ENCODE results near the gene CCIN.

DNA sequence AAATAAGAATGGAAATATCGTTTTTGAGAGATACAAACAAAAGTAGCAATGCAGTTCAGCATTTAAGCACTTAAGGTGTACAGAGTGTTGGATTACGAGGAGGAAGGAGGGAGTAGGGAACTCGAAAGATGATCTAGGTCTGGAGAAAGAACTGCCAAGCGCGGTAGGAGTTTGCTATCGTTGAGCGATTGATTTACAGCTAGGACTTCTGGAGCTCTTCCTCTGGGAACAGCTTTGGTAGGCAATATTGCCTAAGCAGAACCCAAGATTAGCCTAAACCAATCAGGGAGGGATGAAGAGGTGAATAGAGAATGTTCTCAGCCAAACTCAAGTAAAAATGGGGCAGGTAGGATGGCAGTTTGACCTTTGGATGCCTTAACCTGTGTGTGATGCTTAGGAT lies 22.5 kb downstream of the CCIN start:
- TF ChIP-seq, protein P1, sequence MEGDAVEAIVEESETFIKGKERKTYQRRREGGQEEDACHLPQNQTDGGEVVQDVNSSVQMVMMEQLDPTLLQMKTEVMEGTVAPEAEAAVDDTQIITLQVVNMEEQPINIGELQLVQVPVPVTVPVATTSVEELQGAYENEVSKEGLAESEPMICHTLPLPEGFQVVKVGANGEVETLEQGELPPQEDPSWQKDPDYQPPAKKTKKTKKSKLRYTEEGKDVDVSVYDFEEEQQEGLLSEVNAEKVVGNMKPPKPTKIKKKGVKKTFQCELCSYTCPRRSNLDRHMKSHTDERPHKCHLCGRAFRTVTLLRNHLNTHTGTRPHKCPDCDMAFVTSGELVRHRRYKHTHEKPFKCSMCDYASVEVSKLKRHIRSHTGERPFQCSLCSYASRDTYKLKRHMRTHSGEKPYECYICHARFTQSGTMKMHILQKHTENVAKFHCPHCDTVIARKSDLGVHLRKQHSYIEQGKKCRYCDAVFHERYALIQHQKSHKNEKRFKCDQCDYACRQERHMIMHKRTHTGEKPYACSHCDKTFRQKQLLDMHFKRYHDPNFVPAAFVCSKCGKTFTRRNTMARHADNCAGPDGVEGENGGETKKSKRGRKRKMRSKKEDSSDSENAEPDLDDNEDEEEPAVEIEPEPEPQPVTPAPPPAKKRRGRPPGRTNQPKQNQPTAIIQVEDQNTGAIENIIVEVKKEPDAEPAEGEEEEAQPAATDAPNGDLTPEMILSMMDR (IDR thresholded peaks at IDR 0.05; ENCODE audit: borderline replicate concordance, extremely low read depth, low read length, poor library complexity, severe bottlenecking) = no peak
- TF ChIP-seq EZH2 (IDR thresholded peaks at IDR 0.05; ENCODE audit: borderline replicate concordance, low read depth, low read length, severe bottlenecking) = no peak

All from DND-41 (cell line).